Epithelial cell of esophagus (primary cell): ENCODE data around the gene CALML5.
A peak's percentile ranks its signal among the peaks of the same experiment; 100 is the strongest.

ENCODE experiments used
- DNase-seq: peaks from one replicate; pipeline ENCODE4 v3.0.0; 2010; ENCODE audit warnings: low read depth
- H3K4me3 ChIP-seq: 2 replicates; pipeline ENCODE4 v1.5.1; 2011; ENCODE audit warnings: mild to moderate bottlenecking, low read length, control low read depth
- TF ChIP-seq, protein P1 (sequence below): IDR thresholded peaks from 2 replicates; pipeline ENCODE4 v1.5.1; 2011; ENCODE audit warnings: low read depth, mild to moderate bottlenecking, low read length, control low read depth, inconsistent platforms; ENCODE audit not compliant: insufficient read depth; ENCODE audit errors: missing control alignments

The CALML5 gene

DNA sequence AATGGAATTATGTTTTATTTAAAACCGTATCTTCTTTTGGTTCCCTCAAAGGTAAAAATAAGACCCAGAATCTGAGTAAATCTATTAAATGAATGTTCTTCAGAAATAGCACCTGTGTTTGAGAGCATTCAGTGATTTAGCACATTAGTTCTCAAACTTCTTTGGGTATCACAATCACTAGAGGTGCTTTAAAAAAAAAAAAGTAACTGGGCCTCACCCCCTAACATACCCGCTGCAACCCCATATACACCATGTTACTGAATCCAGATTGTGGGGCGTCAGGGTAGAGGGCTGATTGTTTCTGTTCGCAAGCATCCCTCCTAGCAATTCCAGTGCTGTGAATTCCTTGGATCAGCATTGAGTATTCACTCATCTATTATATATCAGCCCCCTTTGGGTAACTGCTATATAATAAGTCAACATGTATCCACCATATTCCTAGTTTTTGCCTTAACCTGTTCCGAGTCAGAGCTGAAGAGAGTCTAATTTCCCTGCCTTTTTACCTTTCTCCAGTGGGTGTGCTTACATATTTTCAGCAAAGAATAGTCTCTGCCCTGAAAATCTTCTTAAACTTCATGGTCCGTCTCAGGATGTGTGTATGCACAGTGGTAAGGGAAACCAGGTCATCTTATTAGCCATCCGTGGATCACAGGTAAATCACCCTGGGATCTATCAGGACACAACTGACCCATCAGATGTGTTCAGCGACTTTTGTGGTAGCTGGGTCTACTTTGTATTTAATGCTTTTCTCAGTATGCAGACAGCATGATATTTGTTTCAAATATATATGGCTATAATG is 40.2 kb downstream of the CALML5 start:
- no peak overlapping the region for H3K4me3 ChIP-seq

DNA sequence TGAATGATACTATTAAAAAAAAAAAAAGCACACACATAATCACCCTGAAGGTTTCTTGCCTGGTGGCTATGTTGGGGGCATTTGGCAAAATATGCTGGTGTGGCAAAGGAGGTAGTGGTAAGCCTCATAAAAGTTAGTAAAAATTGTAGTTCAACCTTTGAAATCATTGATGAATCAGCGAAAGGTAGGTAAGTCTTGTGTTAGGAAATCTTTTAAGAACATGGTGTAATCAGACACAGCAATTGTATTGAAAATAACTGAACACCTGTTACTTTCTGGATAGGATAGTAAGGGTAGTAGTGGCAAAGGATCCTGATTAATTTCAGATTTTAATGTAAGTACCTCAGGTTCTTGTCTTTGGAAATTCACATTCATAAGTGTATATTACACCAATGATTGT is 40.9 kb downstream of the CALML5 start:
- no peak for DNase-seq
- TF ChIP-seq, protein P1, sequence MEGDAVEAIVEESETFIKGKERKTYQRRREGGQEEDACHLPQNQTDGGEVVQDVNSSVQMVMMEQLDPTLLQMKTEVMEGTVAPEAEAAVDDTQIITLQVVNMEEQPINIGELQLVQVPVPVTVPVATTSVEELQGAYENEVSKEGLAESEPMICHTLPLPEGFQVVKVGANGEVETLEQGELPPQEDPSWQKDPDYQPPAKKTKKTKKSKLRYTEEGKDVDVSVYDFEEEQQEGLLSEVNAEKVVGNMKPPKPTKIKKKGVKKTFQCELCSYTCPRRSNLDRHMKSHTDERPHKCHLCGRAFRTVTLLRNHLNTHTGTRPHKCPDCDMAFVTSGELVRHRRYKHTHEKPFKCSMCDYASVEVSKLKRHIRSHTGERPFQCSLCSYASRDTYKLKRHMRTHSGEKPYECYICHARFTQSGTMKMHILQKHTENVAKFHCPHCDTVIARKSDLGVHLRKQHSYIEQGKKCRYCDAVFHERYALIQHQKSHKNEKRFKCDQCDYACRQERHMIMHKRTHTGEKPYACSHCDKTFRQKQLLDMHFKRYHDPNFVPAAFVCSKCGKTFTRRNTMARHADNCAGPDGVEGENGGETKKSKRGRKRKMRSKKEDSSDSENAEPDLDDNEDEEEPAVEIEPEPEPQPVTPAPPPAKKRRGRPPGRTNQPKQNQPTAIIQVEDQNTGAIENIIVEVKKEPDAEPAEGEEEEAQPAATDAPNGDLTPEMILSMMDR = no peak

More for the DNA sequence above, 40.2 kb downstream of the CALML5 start:
- DNase-seq = no peak
- TF ChIP-seq, protein P1 = no peak

DNA sequence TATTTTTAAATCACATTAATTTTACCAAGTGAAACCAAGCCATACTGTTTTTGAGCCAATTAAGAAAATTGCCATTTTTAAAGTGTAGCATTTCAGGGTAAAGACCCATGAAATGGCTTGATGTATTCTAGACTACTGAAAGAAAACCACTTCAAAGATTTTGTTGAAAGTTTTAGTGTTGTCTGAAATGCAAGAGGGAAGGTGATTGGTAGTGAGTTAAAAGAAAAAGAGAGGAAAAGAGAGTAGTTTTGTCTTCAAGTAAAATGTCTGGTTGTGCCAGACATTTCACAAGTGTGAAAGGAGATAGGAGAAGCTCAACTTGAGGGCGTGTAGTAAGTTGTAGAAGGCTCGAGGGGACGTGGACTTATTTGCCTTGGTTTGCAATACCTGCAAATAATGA is 41.6 kb downstream of the CALML5 start:
- H3K4me3 ChIP-seq = no peak overlapping the region
- TF ChIP-seq, protein P1 = no peak
- DNase-seq = no peak

More for the DNA sequence above, 40.9 kb downstream of the CALML5 start:
- H3K4me3 ChIP-seq = no peak overlapping the region

DNA sequence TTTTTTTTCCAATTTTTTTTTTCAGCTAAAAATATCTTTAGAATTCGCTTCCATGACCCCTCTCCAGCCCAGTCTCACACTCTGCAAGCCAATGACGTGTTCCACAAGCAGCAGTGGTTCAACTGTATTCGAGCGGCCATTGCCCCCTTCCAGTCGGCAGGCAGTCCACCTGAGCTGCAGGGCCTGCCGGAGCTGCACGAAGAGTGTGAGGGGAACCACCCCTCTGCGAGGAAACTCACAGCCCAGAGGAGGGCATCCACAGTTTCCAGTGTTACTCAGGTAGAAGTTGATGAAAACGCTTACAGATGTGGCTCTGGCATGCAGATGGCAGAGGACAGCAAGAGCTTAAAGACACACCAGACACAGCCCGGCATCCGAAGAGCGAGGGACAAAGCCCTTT is 42.8 kb downstream of the CALML5 start:
- no peak for DNase-seq
- TF ChIP-seq, protein P1 = no peak
- H3K4me3 ChIP-seq = no peak overlapping the region

DNA sequence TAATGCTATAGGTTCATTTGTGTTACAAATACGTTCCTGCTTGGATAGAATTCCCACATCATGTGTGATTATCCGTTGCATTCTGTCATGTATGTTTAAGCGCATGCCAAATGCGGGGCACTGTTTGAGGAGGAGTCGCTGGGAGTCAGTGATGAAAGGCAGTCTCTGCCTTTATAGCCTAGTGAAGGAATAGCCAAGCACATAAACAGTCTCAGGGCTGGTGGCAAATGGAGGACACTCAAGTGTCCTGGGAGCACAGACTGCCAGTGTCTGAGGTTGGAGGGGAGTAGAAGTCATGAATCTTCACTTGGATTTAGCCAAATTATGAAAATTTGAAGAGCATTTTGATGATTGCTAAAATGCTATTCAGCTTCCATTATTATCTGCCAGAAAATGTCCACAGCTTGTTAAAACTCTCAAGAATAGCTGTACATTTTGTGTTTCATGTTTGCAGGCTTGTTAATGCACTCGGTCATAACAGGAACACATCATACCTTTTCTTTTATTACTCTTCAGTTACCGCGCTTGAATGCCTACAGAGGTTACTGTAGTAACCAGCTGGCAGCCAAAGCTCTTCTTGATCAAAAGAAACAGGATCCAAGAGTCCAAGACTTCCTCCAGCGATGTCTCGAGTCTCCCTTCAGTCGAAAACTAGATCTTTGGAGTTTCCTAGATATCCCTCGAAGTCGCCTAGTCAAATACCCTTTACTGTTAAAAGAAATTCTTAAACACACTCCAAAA is 45.5 kb downstream of the CALML5 start:
- TF ChIP-seq, protein P1 = no peak
- no peak overlapping the region for H3K4me3 ChIP-seq
- no peak for DNase-seq

GRCh38 chr10:5450605-5451384 is 48.6 kb downstream of the CALML5 start:
- peak overlapping the region; percentile 4 for H3K4me3 ChIP-seq
- no peak for DNase-seq
- TF ChIP-seq, protein P1 = no peak
